Lower leg skin (tissue), 4 donors: ENCODE data around the gene ISM2. TPM values are rescaled to one million over a fixed set of nuclear protein-coding genes. Genes with fewer than 3 reads are reported as not detected.

ENCODE experiments used
- DNase-seq, 2 donors: peaks; one replicate each; pipeline ENCODE4 v3.0.0-alpha.2; 2019; ENCODE audit warnings: low spot score in 2 of 2
- H3K4me3 ChIP-seq: fragments of 200-600 bp; sonication (generic); 2 replicates; pipeline ENCODE4 v1.5.1; 2017; ENCODE audit warnings: mild to moderate bottlenecking, low read depth; ENCODE audit not compliant: poor library complexity, severe bottlenecking
- CTCF ChIP-seq, 3 donors: fragments of 450-650 bp; IDR thresholded peaks; one replicate each; pipeline ENCODE4 v1.5.1; 2016; ENCODE audit warnings: antibody characterized with exemption in 3 of 3, mild to moderate bottlenecking in 3 of 3, moderate library complexity in 2 of 3
- POLR2A ChIP-seq, 2 donors: fragments of 450-650 bp; IDR thresholded peaks; one replicate each; pipeline ENCODE4 v1.6.1; 2016 to 2017; ENCODE audit warnings: antibody characterized with exemption in 2 of 2, mild to moderate bottlenecking in 1 of 2, moderate library complexity in 1 of 2
- WGBS, 2 donors: methylation state at CpG; one replicate each; pipeline ENCODE4 v1.1.5; 2018; 5-methylcytosine and 5-hydroxymethylcytosine counted together
- intact Hi-C: fragments of 100-400 bp; cut with DNase I; formaldehyde crosslinking; loops from one replicate; pipeline ENCODE4 v1.15.0; 2023; ENCODE audit warnings: low total_unique reads
- total RNA-seq, 4 donors: library from RNA; depleted of rRNA; stranded (reverse); fragments of >200 nt; gene quantifications; one replicate each; pipeline ENCODE4 v1.1.0, GENCODE V29; 2016

The ISM2 gene
- total RNA-seq, 4 donors from 2014 or later: 0.19 to 0.27 TPM; not detected in 2

- H3K4me3 ChIP-seq: no peak overlapping the region
- TF ChIP-seq CTCF (IDR thresholded peaks at IDR 0.05) (no peak), POLR2A (IDR thresholded peaks at IDR 0.05) (no peak)
- intact Hi-C loops: no loop called here
- 95 to 96% methylated on average over 5 of the region's 5 CpGs for WGBS, 2 donors
- DNase-seq: no peak
Observed at GRCh38 chr14:77503138-77503537, 4.5 kb upstream of the ISM2 start.

GRCh38 chr14:77502109-77502782, 3.6 kb upstream of the ISM2 start:
- intact Hi-C loops: no loop called here
- H3K4me3 ChIP-seq: no peak overlapping the region
- DNase-seq: no peak
- WGBS, 2 donors: 79% methylated on average over 11 of the region's 11 CpGs
- TF ChIP-seq POLR2A (IDR thresholded peaks at IDR 0.05) (no peak), CTCF (IDR thresholded peaks at IDR 0.05) (no peak)

DNA sequence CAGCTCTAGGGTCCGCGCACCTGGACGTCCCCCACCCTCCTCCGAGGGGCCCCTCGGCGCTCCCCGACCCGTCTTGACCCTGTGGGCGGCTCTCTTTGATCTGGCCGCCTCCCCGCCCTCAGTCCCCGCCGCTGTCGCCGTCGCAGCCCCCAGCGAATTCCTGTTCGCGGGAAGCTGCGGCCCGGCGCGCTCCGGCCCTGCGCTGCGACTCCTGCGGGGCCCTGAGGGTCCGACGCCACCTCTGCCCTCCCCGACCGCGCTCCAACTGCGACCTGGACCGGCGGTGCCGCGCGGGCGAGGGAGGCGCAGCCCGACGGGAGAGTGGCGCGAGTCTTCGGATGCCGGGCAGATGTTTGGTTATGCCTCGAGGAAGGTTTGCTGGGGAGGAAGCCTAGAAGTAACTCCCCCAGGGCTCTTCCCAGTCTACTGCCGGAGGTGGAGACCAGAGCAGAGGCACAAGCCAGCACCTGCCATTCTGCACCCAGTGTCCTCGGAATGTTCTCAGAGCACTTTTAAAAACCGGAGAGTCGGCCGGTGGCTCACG, 440 bp upstream of the ISM2 start:
- 2 to 7% methylated on average over 21 to 44 of the region's 53 CpGs for WGBS, 2 donors
- H3K4me3 ChIP-seq: peak overlapping the region; percentile 14
- DNase-seq: no peak
- intact Hi-C loops: no loop called here
- TF ChIP-seq POLR2A (IDR thresholded peaks at IDR 0.05) (no peak), CTCF (IDR thresholded peaks at IDR 0.05) (no peak)

- intact Hi-C loops: no loop called here
- TF ChIP-seq POLR2A (IDR thresholded peaks at IDR 0.05) (no peak), CTCF (IDR thresholded peaks at IDR 0.05) (no peak)
- 34 to 36% methylated on average over 7 of the region's 7 CpGs for WGBS, 2 donors
Observed at GRCh38 chr14:77495334-77495733, 3.3 kb downstream of the ISM2 start.

GRCh38 chr14:77491056-77491455, 7.6 kb downstream of the ISM2 start:
- H3K4me3 ChIP-seq: no peak overlapping the region
- intact Hi-C loops: no loop called here
- peak in 1 of 2 donors; percentile 75 for DNase-seq
- 92 to 93% methylated on average over 5 of the region's 5 CpGs for WGBS, 2 donors
- no peak for TF ChIP-seq POLR2A (IDR thresholded peaks at IDR 0.05)
- TF ChIP-seq CTCF (IDR thresholded peaks at IDR 0.05): no peak

More at GRCh38 chr14:77495334-77495733, 3.3 kb downstream of the ISM2 start:
- peak in 1 of 2 donors; percentile 37 for DNase-seq
- no peak overlapping the region for H3K4me3 ChIP-seq
